Iris pigment epithelial cell (primary cell): ENCODE results near the gene DOCK11.

Experiments
- DNase-seq: peaks from one replicate; pipeline ENCODE4 v3.0.0-alpha.2; 2011; ENCODE audit warnings: low read depth

DOCK11 gene

GRCh38 chrX:118502161-118502789, 6.7 kb downstream of the DOCK11 start:
- DNase-seq: peak; percentile 68

GRCh38 chrX:118503260-118504041, 7.8 kb downstream of the DOCK11 start:
- no peak for DNase-seq

- DNase-seq: no peak
Measured at GRCh38 chrX:118504581-118504980, 9.0 kb downstream of the DOCK11 start.

- DNase-seq: no peak
Measured at GRCh38 chrX:118506805-118507480, 11.3 kb downstream of the DOCK11 start.

GRCh38 chrX:118507766-118508165, 12.2 kb downstream of the DOCK11 start:
- no peak for DNase-seq

GRCh38 chrX:118508221-118508620, 12.6 kb downstream of the DOCK11 start:
- no peak for DNase-seq

GRCh38 chrX:118508635-118509034, 13.0 kb downstream of the DOCK11 start:
- no peak for DNase-seq

- no peak for DNase-seq
Measured at GRCh38 chrX:118510111-118510510, 14.5 kb downstream of the DOCK11 start.

- no peak for DNase-seq
Measured at GRCh38 chrX:118513120-118513898, 17.7 kb downstream of the DOCK11 start.

GRCh38 chrX:118519411-118520215, 24.0 kb downstream of the DOCK11 start:
- DNase-seq: peak; percentile 77

GRCh38 chrX:118520216-118521206, 24.9 kb downstream of the DOCK11 start:
- peak; percentile 60 for DNase-seq

GRCh38 chrX:118521435-118521834, 25.8 kb downstream of the DOCK11 start:
- peak; percentile 82 for DNase-seq

GRCh38 chrX:118522230-118522926, 26.8 kb downstream of the DOCK11 start:
- DNase-seq: peak; percentile 29

- DNase-seq: no peak
Measured at GRCh38 chrX:118523920-118524319, 28.3 kb downstream of the DOCK11 start.

- DNase-seq: no peak
Measured at GRCh38 chrX:118524344-118524743, 28.7 kb downstream of the DOCK11 start.

GRCh38 chrX:118525174-118525730, 29.6 kb downstream of the DOCK11 start:
- no peak for DNase-seq

- peak; percentile 31 for DNase-seq
Measured at GRCh38 chrX:118526149-118526548, 30.5 kb downstream of the DOCK11 start.

GRCh38 chrX:118528071-118528737, 32.6 kb downstream of the DOCK11 start:
- DNase-seq: no peak
